Natural killer cell (primary cell): ENCODE measurements around the gene EPHA6. TPM values are rescaled to one million over a fixed set of nuclear protein-coding genes. Genes with fewer than 3 reads are reported as not detected.

ENCODE experiments used
- ATAC-seq, 3 donors: fragments of 150-1000 bp in 2 of 3; fragments of 200-7000 bp in 1 of 3; cut with Tn5 transposase; 1 replicate in 1 of 3; 2 replicates in 2 of 3; pipeline ENCODE4 v1.10.0; 2021; ENCODE audit warnings: mild to moderate bottlenecking in 2 of 3, moderate library complexity in 2 of 3
- DNase-seq, 2 donors: peaks; one replicate each; pipeline versions ENCODE4 v3.0.0 to v3.0.0-alpha.2; 2013 to 2021; ENCODE audit warnings: mixed read lengths in 1 of 2
- H3K27ac ChIP-seq: one replicate; pipeline ENCODE4 v1.5.1; 2013; ENCODE audit warnings: mild to moderate bottlenecking, low read length
- H3K27me3 ChIP-seq: one replicate; pipeline ENCODE4 v1.6.1; 2013; ENCODE audit warnings: low read length; ENCODE audit not compliant: control insufficient read depth, insufficient read depth
- H3K36me3 ChIP-seq: one replicate; pipeline ENCODE4 v1.6.1; 2013; ENCODE audit warnings: low read length; ENCODE audit not compliant: control insufficient read depth, insufficient read depth
- H3K4me1 ChIP-seq: one replicate; pipeline ENCODE4 v1.6.1; 2013; ENCODE audit warnings: low read length; ENCODE audit not compliant: control insufficient read depth, insufficient read depth
- H3K4me3 ChIP-seq: one replicate; pipeline ENCODE4 v1.5.1; 2013; ENCODE audit warnings: low read length
- H3K9me3 ChIP-seq: one replicate; pipeline ENCODE4 v1.6.1; 2013; ENCODE audit warnings: low read length; ENCODE audit not compliant: control insufficient read depth, insufficient read depth
- H3K27ac Mint-ChIP-seq, 2 donors: one replicate each; pipeline ENCODE4 v1.8.0; 2022; ENCODE audit warnings: mild to moderate bottlenecking in 2 of 2, mixed read lengths in 2 of 2, moderate library complexity in 1 of 2
- H3K27me3 Mint-ChIP-seq, 2 donors: one replicate each; pipeline ENCODE4 v1.8.0; 2022; ENCODE audit warnings: low read depth in 2 of 2, mixed read lengths in 2 of 2
- H3K36me3 Mint-ChIP-seq: one replicate; pipeline ENCODE4 v1.8.0; 2022; ENCODE audit warnings: mixed read lengths
- H3K4me1 Mint-ChIP-seq, 2 donors: one replicate each; pipeline ENCODE4 v1.8.0; 2022; ENCODE audit warnings: mixed read lengths in 2 of 2
- H3K4me3 Mint-ChIP-seq: one replicate; pipeline ENCODE4 v1.8.0; 2022; ENCODE audit warnings: mild to moderate bottlenecking, moderate library complexity, mixed read lengths
- H3K9me3 Mint-ChIP-seq, 2 donors: one replicate each; pipeline ENCODE4 v1.8.0; 2022; ENCODE audit warnings: mixed read lengths in 2 of 2
- WGBS: methylation state at CpG from one replicate; pipeline ENCODE4 v1.1.7; 2013; ENCODE audit warnings: missing lambda C conversion rate; ENCODE audit not compliant: insufficient coverage; 5-methylcytosine and 5-hydroxymethylcytosine counted together
- intact Hi-C: fragments of 100-400 bp; cut with micrococcal nuclease; formaldehyde crosslinking; loops from one replicate; pipeline ENCODE4 v1.14.2; 2022
- total RNA-seq, 4 donors: library from RNA; stranded (reverse); fragments of 120-200 nt in 1 of 4; gene quantifications; one replicate each; pipeline versions ENCODE4 v1.2.3 to v1.2.4, GENCODE V29; 2013 to 2022
- TF ChIP-seq, protein P1 (sequence below): fragments of 200-600 bp; IDR thresholded peaks from one replicate; pipeline ENCODE4 v1.8.0; 2022; ENCODE audit warnings: antibody characterized with exemption

EPHA6 gene
- total RNA-seq, 3 donors from 2014 or later (not counting 1 experiment from before 2014, with no cell fraction given) = not detected

DNA sequence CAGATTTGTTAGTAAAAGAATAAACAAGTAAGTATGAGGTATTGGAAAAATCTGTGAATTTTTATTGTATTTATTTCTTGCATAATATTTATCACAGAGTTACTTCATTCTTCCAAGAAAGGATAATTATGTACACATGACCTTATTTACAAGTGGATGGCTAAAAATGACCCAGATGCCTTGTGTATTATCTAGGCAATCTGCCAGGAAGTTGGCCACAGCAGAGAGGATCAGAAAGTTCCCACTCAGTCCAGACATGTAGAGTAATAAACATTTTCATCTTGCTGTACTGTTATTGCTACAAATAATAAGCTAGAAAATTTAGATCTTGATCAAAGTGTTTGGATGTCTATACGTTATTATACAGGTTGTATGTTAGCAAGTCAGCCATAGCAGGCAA, 317.1 kb downstream of the EPHA6 start:
- H3K36me3 ChIP-seq = no peaks in the 10 kb centered on the region
- intact Hi-C loops = no loop called here
- Mint-ChIP-seq H3K27ac (no peak overlapping the region), H3K27me3 (no peaks in the 10 kb centered on the region), H3K36me3 (no peaks in the 10 kb centered on the region), H3K9me3 (peaks cover 6 to 11% of the 10 kb centered on the region in 2 donors), H3K4me3 (no peak overlapping the region), H3K4me1 (no peaks in the 10 kb centered on the region)
- no peaks in the 10 kb centered on the region for H3K27me3 ChIP-seq
- no peak for ATAC-seq
- no peaks in the 10 kb centered on the region for H3K9me3 ChIP-seq
- WGBS = 100% methylated on average over 1 of the region's 1 CpG
- H3K4me1 ChIP-seq = no peaks in the 10 kb centered on the region
- DNase-seq = no peak
- H3K27ac ChIP-seq = no peak overlapping the region
- no peak overlapping the region for H3K4me3 ChIP-seq
- TF ChIP-seq, protein P1, sequence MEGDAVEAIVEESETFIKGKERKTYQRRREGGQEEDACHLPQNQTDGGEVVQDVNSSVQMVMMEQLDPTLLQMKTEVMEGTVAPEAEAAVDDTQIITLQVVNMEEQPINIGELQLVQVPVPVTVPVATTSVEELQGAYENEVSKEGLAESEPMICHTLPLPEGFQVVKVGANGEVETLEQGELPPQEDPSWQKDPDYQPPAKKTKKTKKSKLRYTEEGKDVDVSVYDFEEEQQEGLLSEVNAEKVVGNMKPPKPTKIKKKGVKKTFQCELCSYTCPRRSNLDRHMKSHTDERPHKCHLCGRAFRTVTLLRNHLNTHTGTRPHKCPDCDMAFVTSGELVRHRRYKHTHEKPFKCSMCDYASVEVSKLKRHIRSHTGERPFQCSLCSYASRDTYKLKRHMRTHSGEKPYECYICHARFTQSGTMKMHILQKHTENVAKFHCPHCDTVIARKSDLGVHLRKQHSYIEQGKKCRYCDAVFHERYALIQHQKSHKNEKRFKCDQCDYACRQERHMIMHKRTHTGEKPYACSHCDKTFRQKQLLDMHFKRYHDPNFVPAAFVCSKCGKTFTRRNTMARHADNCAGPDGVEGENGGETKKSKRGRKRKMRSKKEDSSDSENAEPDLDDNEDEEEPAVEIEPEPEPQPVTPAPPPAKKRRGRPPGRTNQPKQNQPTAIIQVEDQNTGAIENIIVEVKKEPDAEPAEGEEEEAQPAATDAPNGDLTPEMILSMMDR = no peak

DNA sequence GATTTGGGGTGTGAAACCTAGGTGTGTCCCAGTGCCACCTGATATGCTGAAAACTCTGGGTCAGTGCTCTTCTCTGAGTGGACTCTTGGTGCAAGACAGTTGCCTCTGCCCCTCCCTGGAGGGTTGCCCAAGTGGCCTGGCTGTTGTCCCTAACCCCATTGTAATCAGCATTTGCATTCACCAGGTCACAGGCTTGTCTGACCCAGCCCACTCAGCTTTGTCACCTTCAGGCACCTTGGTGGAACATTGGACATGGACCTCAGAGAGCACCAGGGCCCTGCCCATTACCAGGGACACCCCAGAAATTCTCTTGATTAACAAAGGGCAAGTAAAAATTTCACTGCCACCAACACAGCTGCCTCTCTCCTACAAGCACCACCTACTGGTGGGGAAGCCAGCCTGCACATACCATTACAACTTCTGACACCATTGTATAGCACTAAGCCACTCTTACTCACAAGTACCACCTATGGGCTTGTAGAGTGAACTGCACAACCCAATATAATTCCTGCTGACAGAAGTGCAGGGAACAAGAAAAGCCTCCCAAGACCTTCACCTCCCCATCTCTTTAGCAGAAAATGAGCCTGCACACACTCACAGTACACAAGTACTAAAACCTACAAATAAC, 324.6 kb downstream of the EPHA6 start:
- H3K4me3 Mint-ChIP-seq = no peak overlapping the region
- H3K9me3 Mint-ChIP-seq = peaks cover 12 to 15% of the 10 kb centered on the region in 2 donors
- no peak for ATAC-seq
- H3K27me3 Mint-ChIP-seq = no peaks in the 10 kb centered on the region
- peaks cover 7% of the 10 kb centered on the region for H3K36me3 Mint-ChIP-seq
- H3K27ac Mint-ChIP-seq = no peak overlapping the region
- H3K27ac ChIP-seq = no peak overlapping the region
- TF ChIP-seq, protein P1 = no peak
- no peak for DNase-seq
- intact Hi-C loops = no loop called here
- H3K27me3 ChIP-seq = no peaks in the 10 kb centered on the region
- H3K4me1 ChIP-seq = no peaks in the 10 kb centered on the region
- H3K4me1 Mint-ChIP-seq = no peaks in the 10 kb centered on the region
- H3K36me3 ChIP-seq = no peaks in the 10 kb centered on the region
- H3K9me3 ChIP-seq = peaks cover 12% of the 10 kb centered on the region
- no peak overlapping the region for H3K4me3 ChIP-seq

DNA sequence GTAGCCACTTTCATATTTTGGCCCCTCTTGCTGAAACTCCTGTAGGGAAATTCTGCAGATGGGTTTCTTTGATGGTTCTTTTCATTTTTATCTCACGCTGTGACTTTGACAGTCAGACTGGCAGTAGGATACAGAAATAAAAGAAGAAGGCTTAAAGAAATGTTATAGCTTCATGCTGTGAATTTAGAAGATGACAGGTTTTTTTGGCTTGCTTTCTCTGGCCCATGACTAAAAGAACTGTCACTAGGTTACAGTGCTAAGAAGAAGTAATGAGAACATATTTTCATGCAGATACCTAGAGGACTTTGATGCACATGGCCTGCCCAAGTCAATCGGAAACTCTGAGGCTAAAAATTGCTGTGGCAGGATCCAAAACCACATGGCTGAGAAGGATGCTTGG, 334.5 kb downstream of the EPHA6 start:
- H3K4me3 Mint-ChIP-seq = no peak overlapping the region
- Histone ChIP-seq H3K27me3 (no peaks in the 10 kb centered on the region), H3K36me3 (no peaks in the 10 kb centered on the region), H3K4me1 (no peaks in the 10 kb centered on the region), H3K27ac (no peak overlapping the region), H3K4me3 (no peak overlapping the region), H3K9me3 (no peaks in the 10 kb centered on the region)
- no peaks in the 10 kb centered on the region for H3K27me3 Mint-ChIP-seq
- H3K27ac Mint-ChIP-seq = no peak overlapping the region
- intact Hi-C loops = no loop called here
- TF ChIP-seq, protein P1 = no peak
- H3K36me3 Mint-ChIP-seq = no peaks in the 10 kb centered on the region
- DNase-seq (no peak), ATAC-seq (no peak)
- no peaks in the 10 kb centered on the region for H3K4me1 Mint-ChIP-seq
- WGBS = 89% methylated on average over 2 of the region's 2 CpGs
- peaks cover 10 to 21% of the 10 kb centered on the region in 2 donors for H3K9me3 Mint-ChIP-seq

DNA sequence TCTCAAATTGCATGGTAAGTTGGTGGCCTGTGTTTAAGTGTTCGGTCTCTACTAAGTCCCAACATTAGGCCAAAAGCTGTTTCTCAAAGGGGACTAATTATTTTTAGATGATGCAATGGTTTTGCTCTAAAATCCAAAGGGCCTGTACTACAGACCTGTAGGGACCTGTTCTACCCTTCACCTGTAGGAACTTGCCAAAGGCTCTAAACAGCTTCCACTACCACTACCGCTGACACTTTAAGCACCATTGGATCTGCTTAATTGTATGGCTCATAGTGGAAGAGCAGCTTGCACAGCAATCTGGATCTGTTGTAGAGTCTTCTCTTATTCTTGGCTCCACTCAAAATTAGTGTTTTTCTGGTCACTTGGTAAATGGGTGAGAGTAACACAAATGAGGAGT, 346.8 kb downstream of the EPHA6 start:
- no peaks in the 10 kb centered on the region for H3K36me3 Mint-ChIP-seq
- no peaks in the 10 kb centered on the region for H3K4me1 ChIP-seq
- no peaks in the 10 kb centered on the region for H3K27me3 ChIP-seq
- no peak for DNase-seq
- intact Hi-C loops = no loop called here
- H3K27ac Mint-ChIP-seq = no peak overlapping the region
- H3K27me3 Mint-ChIP-seq = no peaks in the 10 kb centered on the region
- no peaks in the 10 kb centered on the region for H3K4me1 Mint-ChIP-seq
- no peaks in the 10 kb centered on the region for H3K36me3 ChIP-seq
- H3K9me3 ChIP-seq = peaks cover 5% of the 10 kb centered on the region
- peaks cover 18 to 23% of the 10 kb centered on the region in 2 donors for H3K9me3 Mint-ChIP-seq
- no peak overlapping the region for H3K27ac ChIP-seq
- 75% methylated on average over 2 of the region's 2 CpGs for WGBS
- ATAC-seq = no peak
- TF ChIP-seq, protein P1 = no peak
- no peak overlapping the region for H3K4me3 Mint-ChIP-seq
- H3K4me3 ChIP-seq = no peak overlapping the region
